ENCODE data around the gene ATP13A4.
"Not testable (repeated sequence)": the region's sequence is repeated elsewhere in the genome, so short reads cannot be mapped to it uniquely, and the experiment has no call there.

Gene ATP13A4

DNA sequence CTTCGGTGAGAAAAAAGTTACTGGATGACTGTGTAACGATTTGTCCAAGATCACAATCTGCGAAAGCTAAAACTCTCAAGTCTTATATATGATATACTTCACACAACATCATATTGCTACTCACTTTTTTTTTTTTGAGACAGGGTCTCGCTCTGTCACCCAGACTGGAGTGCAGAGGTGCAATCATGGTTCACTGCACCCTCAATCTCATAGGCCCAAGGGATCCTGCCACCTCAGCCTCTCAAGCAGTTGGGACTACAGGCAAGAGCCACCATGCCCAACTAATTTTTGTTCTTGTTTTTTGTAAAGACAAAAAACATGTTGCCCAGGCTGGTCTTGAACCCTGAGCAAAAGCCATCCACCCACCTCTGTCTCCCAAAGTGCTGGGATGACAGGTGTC lies 5.4 kb upstream of the ATP13A4 start:
- DNase-seq, result no peak

DNA sequence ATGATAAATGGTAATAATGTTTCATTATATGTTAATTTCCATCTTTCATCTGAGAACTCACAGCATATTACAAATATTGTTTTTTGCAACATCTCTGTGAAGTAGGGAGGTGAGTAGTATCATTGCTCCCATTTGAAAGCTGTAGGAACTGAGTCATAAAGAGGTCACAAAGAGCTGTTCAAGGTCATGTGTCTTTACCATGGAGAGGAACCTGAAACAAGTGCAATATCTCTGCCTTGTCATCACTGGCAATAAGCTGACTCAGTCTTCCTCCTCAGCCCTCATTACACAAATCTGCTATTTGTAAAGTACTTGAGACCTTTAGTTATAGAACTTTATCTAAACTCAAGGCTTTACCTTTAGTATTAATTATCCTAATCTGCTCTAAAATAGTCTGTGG lies 4.4 kb upstream of the ATP13A4 start:
- DNase-seq, result no peak

DNA sequence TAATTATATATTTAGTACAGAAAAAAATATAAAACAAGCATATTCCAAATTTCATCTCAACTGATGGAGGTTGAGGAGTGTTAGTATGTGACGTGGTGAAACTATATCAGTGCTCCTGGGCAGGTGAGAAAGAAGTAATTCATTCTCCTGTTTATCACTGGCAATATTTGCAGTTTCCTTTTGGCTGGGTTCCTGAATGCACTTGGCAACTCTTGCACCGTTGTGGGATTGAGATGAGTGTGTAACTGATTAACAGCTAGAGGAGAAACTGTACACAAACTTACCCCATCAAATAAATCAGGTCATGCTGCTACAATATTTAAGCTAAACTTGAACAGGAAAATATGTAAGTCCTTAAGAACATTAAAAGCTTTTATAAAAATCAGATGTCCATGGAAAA lies 2.1 kb upstream of the ATP13A4 start:
- no peak for DNase-seq

DNA sequence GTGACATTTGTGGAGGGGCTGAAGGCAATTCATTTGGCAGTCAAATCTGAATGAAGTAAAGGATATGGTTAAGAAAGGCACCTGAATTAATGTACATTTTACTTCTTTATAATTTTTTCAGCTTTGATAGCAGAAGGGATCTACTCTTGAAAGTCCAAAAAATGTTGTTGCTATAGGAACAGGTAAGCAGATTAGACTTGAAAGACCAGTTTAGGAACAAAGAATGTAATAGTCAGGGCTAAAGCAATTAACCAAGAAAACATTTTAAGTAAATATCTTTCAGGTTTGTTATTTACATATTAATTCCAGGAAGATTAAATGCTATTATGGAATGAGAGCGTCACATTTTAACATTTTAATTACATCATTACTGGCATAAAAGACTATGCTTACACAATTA lies 1.1 kb downstream of the ATP13A4 start:
- DNase-seq, result no peak

DNA sequence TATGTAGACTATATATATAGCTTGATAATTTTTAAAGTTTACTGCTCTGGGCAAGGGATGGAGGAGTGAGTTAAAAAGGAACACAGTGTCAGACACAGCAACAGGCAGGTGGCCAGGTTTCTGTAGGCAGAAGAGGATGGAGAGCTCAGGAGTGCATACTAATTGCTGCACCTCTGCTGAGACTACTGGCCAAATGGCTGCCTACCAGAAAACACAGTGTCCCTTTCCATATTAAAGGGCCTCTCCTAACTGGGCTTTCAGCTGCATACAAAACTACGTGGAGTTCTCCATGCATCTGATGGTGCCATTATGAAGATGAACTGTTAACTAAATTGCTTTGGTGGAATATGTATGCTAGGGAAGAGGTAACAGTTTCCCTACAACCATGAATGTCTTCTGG lies 1.8 kb downstream of the ATP13A4 start:
- no peak for DNase-seq

DNA sequence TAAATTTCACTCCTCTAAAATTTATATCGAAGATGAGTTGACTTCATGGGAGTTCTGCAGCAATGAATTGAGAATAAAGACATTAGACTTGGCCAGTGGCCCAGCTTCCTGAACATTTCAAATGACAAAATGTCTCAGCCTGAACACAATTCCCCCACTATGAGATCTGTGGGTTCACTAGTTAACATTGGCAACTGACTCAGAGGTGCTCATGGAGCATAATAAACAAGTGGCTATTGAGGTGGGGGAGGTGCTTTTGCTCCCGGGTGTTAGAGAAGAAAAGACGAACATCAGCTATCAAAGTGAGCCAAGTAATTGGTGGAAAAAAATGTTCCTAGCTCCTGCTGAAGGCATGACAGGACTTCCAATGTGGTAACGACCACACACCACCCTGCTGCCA lies 6.3 kb downstream of the ATP13A4 start:
- no peak for DNase-seq

DNA sequence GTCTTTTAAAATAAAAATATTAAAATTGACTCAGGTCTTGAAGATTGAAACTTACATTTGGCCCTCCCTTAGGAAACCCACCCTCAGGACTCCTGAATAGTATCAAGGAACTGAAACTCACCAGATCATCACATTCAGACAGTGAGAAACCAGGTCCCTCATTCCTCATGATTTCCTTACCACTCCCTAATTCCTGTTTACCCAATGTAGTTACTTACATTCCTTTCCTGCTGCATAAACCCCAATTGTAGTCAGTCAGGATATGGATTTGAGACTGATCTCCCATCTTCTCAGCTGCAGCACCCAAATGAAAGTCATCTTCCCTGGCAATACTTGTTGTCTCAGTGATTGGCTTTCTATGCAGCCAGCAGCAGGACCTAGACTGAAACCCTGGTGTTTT lies 8.6 kb downstream of the ATP13A4 start:
- no peak for DNase-seq

DNA sequence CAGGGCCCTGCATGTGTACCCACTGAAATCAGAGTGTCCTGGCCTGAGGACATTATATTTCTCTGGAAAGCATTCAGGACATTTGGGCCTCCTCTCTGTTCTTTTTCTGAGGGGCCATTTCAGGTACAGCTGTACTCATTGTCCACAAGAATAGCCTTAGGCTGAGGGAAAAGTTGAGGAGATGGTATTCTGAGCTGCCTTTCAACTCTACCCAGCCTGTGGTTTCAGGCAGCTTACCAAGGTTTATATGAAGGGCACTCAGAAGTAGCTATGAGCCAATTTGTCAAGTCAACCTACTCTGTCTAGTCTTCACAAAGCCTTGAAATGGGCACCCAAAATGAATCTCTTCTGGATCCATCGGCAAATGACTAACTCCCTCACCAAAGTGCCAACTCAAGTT lies 9.4 kb downstream of the ATP13A4 start:
- no peak for DNase-seq

DNA sequence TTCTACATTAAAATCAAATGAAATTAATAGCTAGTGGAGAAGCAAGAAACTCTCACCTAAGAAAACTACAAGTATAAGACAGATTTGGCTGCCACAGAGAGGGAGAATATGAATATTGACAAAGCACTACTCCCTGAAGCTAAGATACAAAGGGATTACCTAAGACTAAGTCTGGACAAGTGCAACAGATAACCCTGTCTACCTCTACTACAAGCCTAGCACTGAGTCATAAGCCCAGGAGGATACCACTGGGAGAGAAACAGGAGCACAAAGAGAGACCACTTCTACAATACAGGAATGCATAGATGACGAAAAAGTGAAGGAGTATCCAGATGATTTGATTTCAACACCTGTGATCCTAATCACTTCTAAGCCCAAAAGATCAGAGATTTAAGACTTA lies 10.4 kb downstream of the ATP13A4 start:
- DNase-seq, result no peak

DNA sequence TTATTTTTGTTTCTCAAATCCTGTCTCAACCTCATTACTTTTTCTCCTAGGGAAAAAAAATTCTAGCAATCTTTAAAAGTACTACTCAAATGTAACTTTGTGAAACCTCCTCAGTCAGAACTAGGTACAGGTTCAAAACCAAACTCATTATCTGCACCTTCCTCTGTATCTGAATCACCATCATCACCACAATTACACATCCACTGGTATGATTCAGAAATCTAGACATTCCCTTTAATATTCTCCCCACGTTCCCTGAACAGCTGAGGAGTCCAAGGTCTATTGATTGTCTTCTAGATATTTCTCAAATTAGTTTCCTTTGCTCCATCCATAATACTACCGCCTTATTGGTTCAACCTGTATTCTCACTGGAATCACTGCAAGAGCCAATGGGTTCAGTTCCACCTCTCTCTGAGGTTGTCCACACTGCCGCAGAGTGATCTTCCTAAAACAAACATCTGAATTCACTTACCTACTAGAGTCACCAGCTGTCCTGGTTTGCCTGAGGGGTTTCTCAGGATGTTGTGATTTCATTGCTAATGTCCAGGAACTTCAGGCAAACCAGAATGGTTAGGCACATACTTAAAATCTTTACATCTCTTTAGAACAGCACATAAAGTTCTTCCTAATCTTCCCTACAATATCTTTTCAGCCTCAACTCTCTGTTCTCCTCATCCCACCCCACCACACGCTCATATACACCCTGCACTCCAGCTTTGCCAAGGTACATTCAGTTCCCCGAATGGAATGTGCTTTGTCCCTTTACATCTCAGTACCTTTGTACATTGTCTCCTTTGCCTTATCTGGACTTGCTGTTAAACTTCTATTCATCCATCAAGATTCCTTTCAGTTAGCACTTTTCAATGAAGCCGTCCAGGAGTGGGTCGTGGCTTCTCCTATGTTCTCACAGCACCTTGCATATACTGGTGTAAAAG lies 24.2 kb downstream of the ATP13A4 start:
- no peak for DNase-seq

DNA sequence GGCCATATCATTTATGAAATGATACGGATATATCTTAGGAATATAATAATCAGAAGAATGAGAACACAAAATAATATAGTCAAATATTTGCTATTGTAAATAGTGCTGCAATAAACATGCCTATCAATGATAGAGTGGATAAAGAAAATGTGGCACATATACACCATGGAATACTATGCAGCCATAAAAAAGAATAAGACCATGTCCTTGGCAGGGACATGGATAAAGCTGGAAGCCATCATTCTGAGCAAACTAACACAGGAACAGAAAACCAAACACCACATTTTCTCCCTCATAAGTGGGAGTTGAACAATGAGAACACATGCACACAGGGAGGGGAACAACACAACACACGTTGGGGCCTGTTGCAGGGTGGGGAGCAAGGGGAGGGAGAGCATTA lies 28.6 kb downstream of the ATP13A4 start:
- DNase-seq, result not testable (repeated sequence)

DNA sequence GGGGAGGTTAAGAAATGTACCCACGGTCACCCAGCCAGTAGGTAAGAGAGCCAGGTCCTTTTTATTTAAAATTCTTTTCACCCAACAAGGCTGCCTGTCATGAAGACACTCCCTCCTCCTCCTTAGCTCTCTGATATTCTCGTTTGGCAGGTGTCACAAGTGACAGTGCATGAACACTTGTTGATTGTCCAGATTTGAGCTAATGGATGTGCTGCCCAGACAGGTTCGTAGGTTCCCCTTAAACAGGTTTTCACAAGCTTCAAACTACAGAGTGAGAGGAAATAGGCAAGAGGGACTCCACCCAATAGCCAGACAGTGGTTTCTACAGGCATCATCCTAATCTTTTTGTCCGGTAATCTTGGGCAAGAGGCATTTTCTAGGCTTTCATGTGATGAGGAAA lies 32.2 kb downstream of the ATP13A4 start:
- no peak for DNase-seq

DNA sequence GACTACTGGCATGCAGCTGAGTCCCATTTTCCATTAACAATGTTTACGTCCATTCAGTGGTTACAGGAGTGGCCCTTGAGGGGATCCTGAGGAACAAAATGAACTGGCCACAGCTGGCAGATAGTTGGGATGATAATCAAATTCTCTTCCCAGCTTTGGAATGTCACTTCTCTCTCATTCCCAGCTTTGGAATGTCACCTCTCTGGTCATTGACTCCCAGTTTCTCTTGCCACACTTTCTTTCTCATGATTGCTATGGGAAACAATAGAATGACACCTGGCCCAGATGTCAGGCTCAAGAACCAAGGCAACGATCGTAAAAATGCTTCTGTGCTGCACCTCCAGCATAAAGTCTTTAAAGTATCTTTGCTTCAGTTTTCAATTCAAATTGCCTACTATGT lies 34.0 kb downstream of the ATP13A4 start:
- no peak for DNase-seq

DNA sequence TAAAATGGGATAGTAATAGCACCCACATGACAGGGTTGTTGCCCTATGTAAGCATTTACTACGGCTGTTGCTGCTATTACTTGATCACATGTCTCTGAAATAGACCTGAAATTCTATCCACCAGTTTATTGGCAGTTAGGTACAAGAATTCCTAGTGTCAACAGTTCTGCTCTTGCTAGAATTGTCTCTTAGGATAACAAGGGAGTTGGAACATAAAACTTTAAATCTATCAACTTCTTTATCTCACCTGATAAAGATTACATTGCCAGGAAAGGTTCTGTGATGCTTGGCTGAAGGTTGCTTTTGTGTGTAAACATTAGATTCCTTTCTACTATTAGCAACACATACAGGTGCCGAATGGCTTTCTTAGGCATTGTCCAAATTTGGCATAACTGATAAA lies 38.7 kb downstream of the ATP13A4 start:
- DNase-seq, result no peak

DNA sequence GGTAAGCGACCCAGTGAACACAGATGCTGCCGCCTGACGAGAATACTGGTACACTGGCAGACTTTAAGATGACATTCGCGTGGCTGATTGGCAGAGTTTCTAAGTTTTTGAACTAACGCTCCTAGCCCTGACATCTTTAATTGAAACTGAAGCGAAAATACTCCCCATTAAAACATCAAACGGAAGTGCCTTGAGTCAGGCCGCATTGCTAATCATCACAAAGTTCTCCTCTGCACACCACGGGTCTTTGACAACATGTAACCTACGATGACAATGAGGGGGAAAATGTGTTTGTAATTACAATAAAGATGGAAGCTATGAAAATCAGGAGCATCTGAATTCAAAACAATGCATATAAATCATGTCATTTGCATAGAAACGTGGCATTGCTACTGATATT lies 44.5 kb downstream of the ATP13A4 start:
- DNase-seq, result no peak

DNA sequence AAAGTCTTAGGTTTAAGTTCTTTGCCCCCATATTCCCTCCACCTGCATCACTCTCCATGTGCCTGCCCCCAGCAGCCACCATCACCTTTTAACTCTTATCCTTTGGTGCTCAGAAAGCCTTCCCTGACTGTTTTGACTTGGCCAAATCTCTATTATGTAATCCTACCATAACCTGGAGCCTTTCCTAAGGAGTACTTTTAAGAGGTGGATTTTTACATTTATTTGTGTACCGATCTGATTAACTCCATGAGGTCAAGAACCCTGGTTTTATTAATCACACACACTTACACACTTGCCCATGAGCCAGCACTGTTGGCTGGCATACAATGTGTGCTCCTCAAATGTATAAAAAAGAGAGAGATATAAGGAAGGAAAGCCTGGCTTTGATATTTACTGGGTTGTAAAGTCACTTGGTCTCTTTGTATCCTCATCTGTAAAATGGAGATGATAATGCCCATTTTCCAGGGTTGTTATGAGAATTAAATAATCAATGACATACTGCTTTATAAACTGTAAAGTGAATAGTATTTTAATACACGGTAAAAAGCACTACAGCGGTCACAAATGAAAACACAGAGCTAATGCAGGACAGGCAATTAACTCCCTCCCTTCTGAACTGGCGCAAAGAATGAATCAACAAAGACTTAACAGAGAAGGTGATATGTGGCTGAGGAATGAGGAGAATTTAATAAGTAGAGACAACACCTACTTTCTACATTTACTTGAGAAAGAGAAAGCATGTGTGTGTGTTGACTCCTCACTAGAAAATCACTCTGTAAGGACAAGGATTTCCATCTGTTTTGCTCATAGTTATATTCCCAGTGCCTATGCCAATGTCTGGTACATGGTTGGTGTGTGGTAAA lies 45.4 kb downstream of the ATP13A4 start:
- DNase-seq, result no peak

DNA sequence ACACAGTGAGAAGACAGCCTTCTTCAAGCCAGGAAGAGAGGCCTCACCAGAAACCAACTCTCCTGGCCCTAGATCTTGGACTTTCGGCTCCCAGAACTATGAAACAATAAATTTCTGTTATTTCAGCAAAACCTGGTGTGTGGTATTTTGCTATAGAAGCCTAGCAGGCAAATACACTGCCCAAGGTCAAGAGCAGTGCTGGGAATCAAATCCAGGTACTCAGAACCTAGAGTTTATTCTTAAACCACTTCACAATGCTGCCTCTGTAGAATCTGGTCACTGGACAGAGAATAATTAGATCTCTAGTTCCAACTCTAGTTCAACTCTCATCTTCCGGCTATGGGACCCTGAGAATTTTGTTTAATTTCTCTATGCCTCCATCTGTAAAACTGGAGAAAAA lies 46.6 kb downstream of the ATP13A4 start:
- DNase-seq, result no peak

DNA sequence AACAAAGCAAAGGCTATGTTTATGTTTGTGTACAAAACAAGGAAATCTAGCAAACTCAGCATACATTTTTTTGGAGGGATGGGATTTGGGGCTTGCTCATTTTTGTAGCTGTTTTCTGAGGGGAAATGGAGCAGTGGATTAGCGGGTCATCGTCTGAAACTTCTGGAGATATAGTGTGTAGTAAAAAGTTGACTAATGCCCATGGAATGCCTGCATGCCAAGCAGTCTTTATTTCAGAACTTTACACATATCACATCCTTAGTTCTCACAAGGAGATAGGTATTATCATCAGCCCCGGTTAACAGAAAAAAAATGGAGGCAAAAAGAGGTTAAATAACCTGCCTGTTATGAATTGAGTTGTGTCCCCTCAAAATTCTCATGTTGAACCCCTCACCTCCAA lies 47.1 kb downstream of the ATP13A4 start:
- no peak for DNase-seq

DNA sequence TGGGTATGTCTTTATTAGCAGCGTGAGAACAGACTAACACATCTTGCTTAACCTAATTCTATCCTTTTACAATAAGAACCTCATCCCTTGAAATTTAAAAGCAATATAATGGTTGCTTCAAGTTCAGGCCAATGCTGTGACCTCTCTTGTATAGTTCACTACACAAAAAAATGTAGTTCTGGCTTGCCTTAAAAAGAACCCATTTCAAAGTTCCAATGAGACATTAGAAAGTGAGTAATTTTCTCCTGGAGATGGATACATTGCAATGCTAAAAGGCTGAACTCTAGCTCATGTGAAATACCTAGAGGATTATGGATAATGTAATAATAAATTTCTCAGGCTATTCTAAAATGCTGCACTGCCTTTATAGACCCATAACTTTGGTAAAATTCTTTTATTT lies 47.8 kb downstream of the ATP13A4 start:
- no peak for DNase-seq

DNA sequence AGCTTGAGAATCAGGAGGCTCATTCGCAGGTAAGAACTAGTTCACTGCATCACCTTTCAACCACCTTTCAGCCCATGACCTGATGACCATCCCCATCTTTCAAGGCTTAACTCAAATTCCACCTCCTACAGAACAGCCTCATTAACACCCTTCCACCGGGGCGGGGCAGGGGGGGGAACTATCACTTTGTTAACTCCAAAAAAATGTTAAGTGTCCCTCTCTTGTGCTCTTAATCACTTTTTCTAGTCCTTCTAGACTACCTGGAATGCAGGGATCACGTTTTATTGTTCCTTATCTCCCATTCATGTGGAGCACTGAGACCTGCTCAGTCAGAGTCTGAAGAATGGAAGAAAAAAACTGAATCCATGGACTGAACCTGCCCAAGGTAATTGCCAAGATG lies 51.8 kb downstream of the ATP13A4 start:
- no peak for DNase-seq

DNA sequence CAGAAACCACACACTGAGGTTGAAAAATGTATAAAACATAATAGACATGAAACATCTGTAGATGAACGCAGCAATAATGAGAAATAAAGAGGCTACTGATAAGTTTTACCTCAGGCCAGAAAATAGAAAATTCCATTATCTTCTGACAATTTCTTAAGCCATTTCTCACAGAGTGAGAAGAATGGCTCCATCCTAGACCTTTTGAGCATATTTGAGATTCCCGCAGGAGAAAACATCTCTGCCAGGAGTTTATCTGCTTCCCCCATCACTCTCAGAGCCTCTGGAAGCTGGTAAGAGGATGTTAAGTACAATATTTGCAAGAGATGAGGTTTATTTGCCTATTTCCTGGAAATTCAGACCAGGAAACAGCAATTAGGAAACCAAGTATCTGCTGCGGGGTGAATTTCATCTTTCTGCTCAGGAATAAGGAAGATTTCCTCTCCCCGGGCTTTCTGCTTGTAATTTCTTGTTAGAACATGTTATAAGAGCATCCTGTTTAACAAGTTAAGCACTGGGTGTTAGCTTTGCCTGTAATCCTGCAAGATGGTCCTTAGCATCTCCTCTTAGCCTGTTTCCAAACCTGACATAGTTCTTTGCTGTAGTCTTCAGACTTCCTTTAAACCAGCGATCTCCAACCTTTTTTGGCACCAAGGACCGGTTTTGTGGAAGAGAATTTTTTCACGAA lies 54.8 kb downstream of the ATP13A4 start:
- no peak for DNase-seq

DNA sequence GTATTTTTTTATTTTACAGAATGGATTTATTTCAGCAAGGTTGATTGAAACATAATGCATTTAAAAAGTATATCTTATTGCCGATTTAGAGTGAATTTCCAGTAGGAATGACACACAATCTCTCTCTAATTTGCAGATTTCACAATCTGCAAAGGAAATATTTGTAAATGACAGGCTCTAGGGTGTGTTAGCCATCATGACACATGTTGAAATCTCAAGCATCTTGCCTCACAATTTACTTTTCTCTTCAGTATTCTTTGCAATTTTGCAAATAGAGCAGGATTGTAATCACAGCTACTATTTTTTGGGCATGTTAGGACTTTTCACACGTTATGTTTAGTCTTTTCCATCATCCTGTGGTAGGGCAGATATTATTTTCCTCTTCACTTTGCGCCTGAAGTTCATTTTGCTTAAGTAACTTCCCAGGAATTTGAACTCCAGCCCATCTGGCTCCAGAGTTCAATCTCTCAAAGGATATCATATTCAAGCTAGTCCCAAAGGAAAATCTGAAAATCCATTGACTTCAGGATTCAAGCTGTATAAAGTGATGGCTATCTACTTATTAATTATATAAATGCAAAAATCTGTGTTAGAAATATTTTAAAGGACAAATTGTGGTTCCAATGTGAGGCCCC lies 55.4 kb downstream of the ATP13A4 start:
- DNase-seq, result no peak

DNA sequence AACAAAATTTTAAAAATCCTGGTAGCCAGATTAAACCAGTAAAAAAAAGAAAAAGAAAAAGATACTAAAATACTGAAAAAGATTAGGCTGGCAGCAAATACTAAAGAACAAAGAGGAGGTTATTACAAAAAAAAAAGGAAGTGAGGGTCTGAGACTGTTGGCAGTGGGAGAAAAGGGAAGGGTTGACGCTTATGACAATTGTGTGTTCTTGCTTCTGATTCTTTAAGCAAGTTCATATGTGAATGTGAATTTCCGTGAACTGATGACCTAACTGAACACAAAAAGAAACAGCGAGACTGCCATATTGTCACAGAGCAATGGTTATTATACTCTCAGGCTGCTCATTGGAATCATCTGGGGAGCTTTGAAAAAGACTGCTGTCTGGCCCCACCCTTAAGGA lies 56.5 kb downstream of the ATP13A4 start:
- no peak for DNase-seq

All from NCI-H1436 treated with DMSO at 0.1 percent for 48 hours (cell line).